ENCODE measurements around the gene APBA2.
A peak's percentile ranks its signal among the peaks of the same experiment; 100 is the strongest.

The APBA2 gene

GRCh38 chr15:28878209-28878608, 7.6 kb upstream of the APBA2 start:
- TF ChIP-seq ZFX (IDR thresholded peaks at IDR 0.05) (no peak), CTCF (conservative IDR thresholded peaks at IDR 0.05) (no peak)
- H3K27ac ChIP-seq, result no peak overlapping the region

- TF ChIP-seq ZFX (IDR thresholded peaks at IDR 0.05) (no peak), CTCF (conservative IDR thresholded peaks at IDR 0.05) (no peak)
- H3K27ac ChIP-seq, result no peak overlapping the region
Measured at GRCh38 chr15:28879551-28879950, 6.2 kb upstream of the APBA2 start.

- TF ChIP-seq CTCF (conservative IDR thresholded peaks at IDR 0.05), result no peak
- TF ChIP-seq ZFX (IDR thresholded peaks at IDR 0.05), result no peak
- H3K27ac ChIP-seq, result no peak overlapping the region
Measured at GRCh38 chr15:28880680-28881079, 5.1 kb upstream of the APBA2 start.

GRCh38 chr15:28881170-28881569, 4.6 kb upstream of the APBA2 start:
- no peak; the same call in 1 of the 2 replicates for TF ChIP-seq CTCF (conservative IDR thresholded peaks at IDR 0.05)
- no peak for TF ChIP-seq ZFX (IDR thresholded peaks at IDR 0.05)
- H3K27ac ChIP-seq, result no peak overlapping the region

- TF ChIP-seq ZFX (IDR thresholded peaks at IDR 0.05) (no peak), CTCF (conservative IDR thresholded peaks at IDR 0.05) (no peak; the same call in 1 of the 2 replicates)
- H3K27ac ChIP-seq, result no peak overlapping the region
Measured at GRCh38 chr15:28881600-28881999, 4.2 kb upstream of the APBA2 start.

- TF ChIP-seq ZFX (IDR thresholded peaks at IDR 0.05) (no peak), CTCF (conservative IDR thresholded peaks at IDR 0.05) (no peak)
- H3K27ac ChIP-seq, result no peak overlapping the region
Measured at GRCh38 chr15:28884151-28884940, 1.4 kb upstream of the APBA2 start.

GRCh38 chr15:28885128-28885629, 595 bp upstream of the APBA2 start:
- H3K27ac ChIP-seq, result peak overlapping the region; percentile 80
- TF ChIP-seq CTCF (conservative IDR thresholded peaks at IDR 0.05) (no peak), ZFX (IDR thresholded peaks at IDR 0.05) (no peak)

Data from C4-2B (cell line).